CD14-positive monocyte (primary cell): ENCODE data around the gene LYRM2. TPM values are rescaled to one million over a fixed set of nuclear protein-coding genes. Genes with fewer than 3 reads are reported as not detected.

Source experiments
- DNase-seq, 3 donors: peaks; one replicate each; pipeline ENCODE4 v3.0.0-alpha.2; 2011 to 2022
- H2AFZ ChIP-seq: 2 replicates; pipeline ENCODE4 v1.6.0; 2012; ENCODE audit warnings: mild to moderate bottlenecking, low read depth, low read length, inconsistent platforms; ENCODE audit not compliant: insufficient read depth, poor library complexity, severe bottlenecking
- H3K27ac ChIP-seq, 2 donors: 1 replicate in 1 of 2; 2 replicates in 1 of 2; pipeline ENCODE4 v1.5.1; 2012 to 2013; ENCODE audit warnings: low read length in 2 of 2, control low read depth in 1 of 2, inconsistent platforms in 1 of 2, low read depth in 1 of 2, mild to moderate bottlenecking in 1 of 2
- H3K27me3 ChIP-seq, 2 donors: one replicate each; pipeline versions ENCODE4 v1.6.0 to v1.6.1; 2011 to 2013; ENCODE audit warnings: low read length in 2 of 2; ENCODE audit not compliant: control insufficient read depth in 2 of 2, insufficient read depth in 2 of 2
- H3K36me3 ChIP-seq, 2 donors: replicated peaks in 1 of 2; 1 replicate in 1 of 2; 2 replicates in 1 of 2; pipeline versions ENCODE4 v1.5.1 to v1.6.1; 2012 to 2013; ENCODE audit warnings: low read length in 2 of 2, control low read depth in 1 of 2, inconsistent platforms in 1 of 2, mild to moderate bottlenecking in 1 of 2; ENCODE audit not compliant: insufficient read depth in 2 of 2, control insufficient read depth in 1 of 2
- H3K4me1 ChIP-seq, 2 donors: 1 replicate in 1 of 2; 2 replicates in 1 of 2; pipeline versions ENCODE4 v1.5.1 to v1.6.1; 2012 to 2013; ENCODE audit warnings: low read length in 2 of 2, control low read depth in 1 of 2, inconsistent platforms in 1 of 2, mild to moderate bottlenecking in 1 of 2, moderate library complexity in 1 of 2; ENCODE audit not compliant: insufficient read depth in 2 of 2, control insufficient read depth in 1 of 2
- H3K4me2 ChIP-seq: replicated peaks from 2 replicates; pipeline ENCODE3; 2012; ENCODE audit warnings: low read length, moderate library complexity, mild to moderate bottlenecking; ENCODE audit not compliant: poor library complexity, severe bottlenecking; ENCODE audit errors: extremely low read depth
- H3K4me3 ChIP-seq, 3 experiments: fragments of 200-600 bp in 1 of 3; sonication (generic) in 1 of 3; replicated peaks in 1 of 3; 1 replicate in 2 of 3; 2 replicates in 1 of 3; pipeline ENCODE4 v1.5.1; 2011 to 2013; ENCODE audit warnings: low read length in 3 of 3, mild to moderate bottlenecking in 3 of 3, control low read depth in 2 of 3, low read depth in 2 of 3, inconsistent platforms in 1 of 3, moderate library complexity in 1 of 3
- H3K79me2 ChIP-seq: 2 replicates; pipeline ENCODE4 v1.6.0; 2012; ENCODE audit warnings: mild to moderate bottlenecking, control low read depth, inconsistent platforms, low read length, moderate library complexity; ENCODE audit not compliant: insufficient read depth
- H3K9ac ChIP-seq: 2 replicates; pipeline ENCODE4 v1.6.0; 2017; ENCODE audit warnings: low read length, mild to moderate bottlenecking; ENCODE audit not compliant: insufficient read depth, poor library complexity, severe bottlenecking
- H3K9me3 ChIP-seq, 2 donors: replicated peaks in 1 of 2; 1 replicate in 1 of 2; 2 replicates in 1 of 2; pipeline versions ENCODE4 v1.5.1 to v1.6.1; 2012 to 2013; ENCODE audit warnings: low read length in 2 of 2, control low read depth in 1 of 2; ENCODE audit not compliant: control insufficient read depth in 1 of 2, insufficient read depth in 1 of 2
- H4K20me1 ChIP-seq: 2 replicates; pipeline ENCODE4 v1.6.0; 2012; ENCODE audit warnings: mild to moderate bottlenecking, low read length, control low read depth, moderate library complexity; ENCODE audit not compliant: insufficient read depth
- H3K27ac Mint-ChIP-seq, 7 donors: one replicate each; pipeline ENCODE4 v1.8.0; 2020; ENCODE audit warnings: mild to moderate bottlenecking in 7 of 7, mixed read lengths in 7 of 7, moderate library complexity in 6 of 7, inconsistent platforms in 2 of 7
- H3K27me3 Mint-ChIP-seq, 3 donors: one replicate each; pipeline ENCODE4 v1.8.0; 2021 to 2022; ENCODE audit warnings: low read depth in 3 of 3, mild to moderate bottlenecking in 3 of 3, mixed read lengths in 3 of 3, moderate library complexity in 3 of 3, inconsistent platforms in 1 of 3
- H3K36me3 Mint-ChIP-seq, 2 donors: one replicate each; pipeline ENCODE4 v1.8.0; 2020; ENCODE audit warnings: mixed read lengths in 2 of 2, inconsistent platforms in 1 of 2, mild to moderate bottlenecking in 1 of 2
- H3K4me1 Mint-ChIP-seq: one replicate; pipeline ENCODE4 v1.8.0; 2020; ENCODE audit warnings: mild to moderate bottlenecking, mixed read lengths
- H3K4me3 Mint-ChIP-seq, 2 donors: one replicate each; pipeline ENCODE4 v1.8.0; 2020; ENCODE audit warnings: mild to moderate bottlenecking in 2 of 2, mixed read lengths in 2 of 2, moderate library complexity in 1 of 2
- H3K9me3 Mint-ChIP-seq, 7 donors: one replicate each; pipeline ENCODE4 v1.8.0; 2020 to 2022; ENCODE audit warnings: mixed read lengths in 7 of 7, mild to moderate bottlenecking in 6 of 7, moderate library complexity in 6 of 7, inconsistent platforms in 2 of 7
- CTCF ChIP-seq: fragments of 200-600 bp; IDR thresholded peaks from one replicate; pipeline ENCODE4 v1.8.0; 2022; ENCODE audit warnings: antibody characterized with exemption, mild to moderate bottlenecking
- WGBS: methylation state at CpG from one replicate; pipeline ENCODE4 v1.1.5; 2013; ENCODE audit warnings: missing lambda C conversion rate; ENCODE audit not compliant: insufficient coverage; 5-methylcytosine and 5-hydroxymethylcytosine counted together
- intact Hi-C, 2 donors: fragments of 100-400 bp; cut with micrococcal nuclease; formaldehyde crosslinking; loops; one replicate each; pipeline versions ENCODE4 v1.15.0 to v1.15.1; 2023
- polyA plus RNA-seq, 3 donors: library from polyadenylated mRNA; depleted of rRNA in 1 of 3; unstranded in 2 of 3; stranded (reverse) in 1 of 3; fragments of 300-500 nt in 2 of 3; fragments of >200 nt in 1 of 3; fragmentation: Illumina TruSeq in 2 of 3; gene quantifications; 1 replicate in 2 of 3; 2 replicates in 1 of 3; pipeline ENCODE4 v1.2.3, GENCODE V29; 2012 to 2021

The LYRM2 gene
- polyA plus RNA-seq, 3 donors: 13.2 to 64.0 (median 58.1) TPM

DNA sequence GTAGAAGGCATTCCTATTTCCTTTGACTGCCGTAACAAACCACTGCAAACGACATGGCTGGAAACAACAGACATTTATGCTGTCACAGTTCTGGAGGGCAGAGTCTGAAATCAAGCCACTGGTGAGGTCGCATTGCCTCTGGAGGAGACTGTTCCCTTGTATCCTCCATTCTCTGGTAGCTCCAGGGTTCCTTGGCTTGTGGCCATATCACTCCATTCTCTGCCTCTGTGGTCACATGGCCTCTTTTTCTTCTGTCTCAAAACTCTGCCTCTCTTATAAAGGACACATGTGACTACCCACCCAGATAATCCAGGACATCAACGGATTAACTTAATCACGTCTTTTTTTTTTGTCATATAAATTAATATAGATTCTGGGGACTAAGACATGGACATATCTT, 84.4 kb downstream of the LYRM2 start:
- no peak overlapping the region for H2AFZ ChIP-seq
- no peak overlapping the region for H3K27ac Mint-ChIP-seq
- H3K9me3 ChIP-seq: peaks cover 0 to 4% of the 10 kb centered on the region in 2 donors
- H3K27me3 Mint-ChIP-seq: peaks cover 1 to 4% (median 3%) of the 10 kb centered on the region in 3 donors
- H3K4me3 Mint-ChIP-seq: no peak overlapping the region
- H3K36me3 ChIP-seq: no peaks in the 10 kb centered on the region
- H3K9me3 Mint-ChIP-seq: peaks cover 0 to 8% (median 5%) of the 10 kb centered on the region in 7 donors
- H3K79me2 ChIP-seq: no peaks in the 10 kb centered on the region
- WGBS: 95% methylated on average over 3 of the region's 5 CpGs
- no peaks in the 10 kb centered on the region for H3K4me1 Mint-ChIP-seq
- intact Hi-C loops: no loop called here
- no peaks in the 10 kb centered on the region for H3K4me1 ChIP-seq
- DNase-seq: no peak
- H3K4me3 ChIP-seq: no peak overlapping the region
- H3K27ac ChIP-seq: no peak overlapping the region
- no peaks in the 10 kb centered on the region for H4K20me1 ChIP-seq
- no peak for TF ChIP-seq CTCF
- no peaks in the 10 kb centered on the region for H3K27me3 ChIP-seq
- no peaks in the 10 kb centered on the region for H3K36me3 Mint-ChIP-seq
- no peak overlapping the region for H3K4me2 ChIP-seq
- no peak overlapping the region for H3K9ac ChIP-seq

DNA sequence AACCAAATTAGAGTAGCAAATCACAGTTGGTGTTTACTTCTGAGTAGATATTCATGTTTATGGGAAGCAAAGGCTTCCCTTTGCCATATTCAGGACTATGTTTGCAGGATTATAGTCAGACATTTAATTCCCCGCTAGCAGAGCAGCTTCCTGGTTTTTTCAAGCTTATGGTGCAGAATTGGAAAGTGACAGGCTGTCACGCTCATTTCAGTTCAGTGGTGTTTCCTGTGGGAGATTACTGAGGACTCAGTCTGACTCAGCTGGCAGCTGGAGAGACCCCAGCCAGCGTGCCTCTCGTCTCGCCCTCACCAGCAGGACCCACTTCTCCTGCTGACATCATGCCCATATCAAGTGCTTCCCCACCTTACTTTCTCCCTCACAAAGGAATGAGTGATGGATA, 85.1 kb downstream of the LYRM2 start:
- no peak overlapping the region for H3K27ac Mint-ChIP-seq
- no peaks in the 10 kb centered on the region for H3K27me3 ChIP-seq
- DNase-seq: no peak
- 17% methylated on average over 1 of the region's 5 CpGs for WGBS
- peaks cover 0 to 4% of the 10 kb centered on the region in 2 donors for H3K9me3 ChIP-seq
- no peak for TF ChIP-seq CTCF
- H3K79me2 ChIP-seq: no peaks in the 10 kb centered on the region
- no peak overlapping the region for H3K9ac ChIP-seq
- no peak overlapping the region for H3K4me3 ChIP-seq
- no peak overlapping the region for H2AFZ ChIP-seq
- H3K4me1 ChIP-seq: no peaks in the 10 kb centered on the region
- no peak overlapping the region for H3K4me3 Mint-ChIP-seq
- no peak overlapping the region for H3K4me2 ChIP-seq
- no peak overlapping the region for H3K27ac ChIP-seq
- intact Hi-C loops: no loop called here
- no peaks in the 10 kb centered on the region for H3K36me3 ChIP-seq
- H3K9me3 Mint-ChIP-seq: peaks cover 0 to 8% (median 5%) of the 10 kb centered on the region in 7 donors
- no peaks in the 10 kb centered on the region for H4K20me1 ChIP-seq
- H3K27me3 Mint-ChIP-seq: peaks cover 1 to 4% (median 1%) of the 10 kb centered on the region in 3 donors
- H3K36me3 Mint-ChIP-seq: no peaks in the 10 kb centered on the region
- H3K4me1 Mint-ChIP-seq: no peaks in the 10 kb centered on the region
